SK-MEL-5 (cell line): ENCODE measurements around the gene BBX. TPM values are rescaled to one million over a fixed set of nuclear protein-coding genes. Genes with fewer than 3 reads are reported as not detected.
A peak's percentile ranks its signal among the peaks of the same experiment; 100 is the strongest.

ENCODE experiments used
- DNase-seq: peaks from one replicate; pipeline ENCODE4 v3.0.0-alpha.2; 2016; ENCODE audit warnings: low read depth, low spot score
- in situ Hi-C: cut with HindIII; loops from 2 replicates; pipeline ENCODE4 v1.10.0; 2016; ENCODE audit warnings: low sequenced_read_pairs, high pct_unique_total_duplicates, low pct_unique_long_range_greater_than_20kb
- total RNA-seq: library from RNA; depleted of rRNA; stranded (reverse); fragments of >200 nt; shearing (Covaris generic); gene quantifications from 2 replicates; pipeline ENCODE4 v1.2.3, GENCODE V29; 2014

Gene BBX
- total RNA-seq, 1 experiment from 2014 or later, result 81.9 TPM

DNA sequence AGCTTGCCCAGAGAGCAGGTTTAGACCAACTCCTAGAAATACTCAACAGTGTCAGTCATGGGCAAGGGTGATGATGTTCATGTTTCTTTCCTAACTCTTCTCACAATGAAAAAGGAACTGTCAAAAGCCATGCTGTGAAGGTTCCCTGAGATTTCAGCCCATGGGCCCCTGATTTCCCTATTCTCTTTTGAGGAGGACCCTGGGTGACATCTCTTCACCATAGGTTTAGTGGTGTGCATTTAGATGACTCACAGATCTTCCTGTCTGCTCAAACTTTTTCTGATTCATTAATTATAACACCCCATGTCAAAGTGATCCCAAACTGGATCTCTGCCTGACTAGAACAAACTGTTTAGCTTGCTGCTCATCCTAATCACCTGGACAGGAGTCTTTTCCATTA, 108.0 kb downstream of the BBX start:
- no peak for DNase-seq
- in situ Hi-C loops, result no loop called here

DNA sequence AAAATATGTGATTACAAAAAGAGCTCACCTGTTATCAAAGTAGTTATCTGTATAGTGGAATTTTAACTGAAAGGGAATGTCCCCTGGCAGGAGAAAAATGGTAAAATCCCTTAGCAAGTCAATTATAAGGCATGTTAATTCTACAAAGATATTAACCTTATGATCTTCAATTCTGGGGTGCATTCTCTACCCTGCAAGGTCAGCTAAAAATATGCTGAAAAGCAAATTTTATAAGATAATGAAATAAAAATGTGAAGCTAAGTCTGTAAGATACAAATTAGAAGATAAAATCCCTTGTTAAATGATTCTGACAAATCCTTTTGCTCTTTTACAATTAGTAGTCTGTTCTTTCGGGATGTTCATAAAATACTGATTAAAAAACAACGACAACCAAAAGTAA, 109.8 kb downstream of the BBX start:
- in situ Hi-C loops, result no loop called here
- no peak for DNase-seq

DNA sequence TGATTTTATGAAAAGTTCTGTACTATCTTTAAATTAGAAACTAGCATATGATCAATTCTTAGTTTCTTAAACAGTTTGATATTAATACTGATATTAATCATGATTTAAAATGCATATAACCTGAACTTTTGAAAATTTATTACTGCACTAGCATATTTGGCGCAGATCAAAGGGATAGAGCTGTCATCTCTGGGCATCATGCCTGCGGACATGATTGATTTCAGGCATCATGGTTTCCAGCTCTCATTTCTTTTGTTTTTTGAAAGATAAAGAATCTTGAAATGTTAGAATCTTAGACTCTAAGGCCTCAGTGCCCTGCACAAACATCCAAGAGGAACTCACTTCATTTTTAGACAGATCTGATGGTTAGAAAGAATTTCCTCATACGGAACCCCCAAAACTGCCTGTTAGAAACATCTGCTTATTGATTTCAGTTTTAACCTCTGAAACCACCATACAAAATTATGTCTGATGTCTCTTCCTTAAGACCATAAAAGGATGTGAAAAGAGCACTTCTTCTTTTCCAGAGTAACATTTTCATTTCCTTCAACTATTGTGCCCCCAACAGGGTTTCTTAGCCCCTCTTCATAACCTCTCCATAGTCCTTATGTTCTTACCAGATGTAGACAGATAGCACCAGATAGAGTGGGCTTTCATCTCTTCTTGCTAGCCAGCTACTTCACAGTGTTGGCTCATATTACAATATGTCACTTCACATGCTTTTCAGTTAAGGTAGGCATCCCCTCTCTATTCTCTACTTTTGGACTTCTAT, 110.8 kb downstream of the BBX start:
- no peak for DNase-seq
- in situ Hi-C loops, result no loop called here

DNA sequence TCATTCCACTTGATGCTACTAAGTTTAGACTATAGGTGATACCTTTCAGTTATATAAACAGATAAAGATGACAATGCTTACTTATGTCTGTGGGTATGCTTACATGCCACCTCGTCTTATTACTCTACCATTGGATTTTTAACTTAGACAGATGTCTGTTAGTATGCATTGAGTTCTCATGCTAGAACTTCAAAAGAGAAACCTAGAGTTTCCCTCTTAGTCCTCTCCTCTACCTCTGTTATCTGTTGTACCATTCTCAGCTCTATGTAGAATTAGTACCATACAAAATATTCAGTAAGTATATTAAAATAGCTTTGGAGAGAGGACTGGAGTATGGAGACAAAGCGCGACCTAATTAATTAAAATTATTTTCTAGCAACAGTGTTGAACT, 111.3 kb downstream of the BBX start:
- in situ Hi-C loops, result no loop called here
- no peak for DNase-seq

DNA sequence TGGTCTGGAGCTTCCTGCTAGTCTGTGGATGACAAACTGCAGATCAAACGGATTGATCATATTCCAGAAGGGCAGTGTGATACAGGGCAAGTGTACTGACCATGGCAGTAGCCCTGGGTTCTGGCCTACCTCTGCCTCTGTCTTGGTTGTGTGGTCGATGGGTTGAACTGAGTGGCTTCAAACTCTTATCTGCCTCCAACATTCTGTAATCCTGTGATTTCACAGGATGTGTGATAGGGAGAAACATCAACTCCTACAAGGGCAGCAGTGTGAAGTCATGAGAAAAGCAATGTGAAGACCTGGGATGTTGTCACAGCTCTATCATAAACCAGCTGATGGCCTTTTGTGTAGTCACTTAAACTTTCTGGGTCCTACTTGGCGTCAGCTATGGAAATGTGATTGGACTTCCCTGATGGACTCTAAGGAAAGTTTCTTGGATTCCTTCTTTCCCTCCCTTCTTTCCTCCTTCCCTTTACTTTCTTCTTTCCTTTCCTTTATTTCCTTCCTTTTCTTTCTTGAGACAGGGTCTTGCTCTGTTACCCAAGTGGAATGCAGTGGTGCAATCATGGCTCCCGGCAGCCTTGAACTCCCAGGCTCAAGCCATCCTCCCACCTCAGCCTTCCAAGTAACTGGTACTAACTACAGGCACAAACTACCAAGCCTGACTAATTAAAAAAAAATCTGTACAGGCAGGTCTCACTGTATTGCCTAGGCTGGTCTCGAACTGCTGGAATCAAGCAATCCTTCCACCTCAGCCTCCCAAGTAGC, 114.8 kb downstream of the BBX start:
- in situ Hi-C loops, result no loop called here
- no peak for DNase-seq

DNA sequence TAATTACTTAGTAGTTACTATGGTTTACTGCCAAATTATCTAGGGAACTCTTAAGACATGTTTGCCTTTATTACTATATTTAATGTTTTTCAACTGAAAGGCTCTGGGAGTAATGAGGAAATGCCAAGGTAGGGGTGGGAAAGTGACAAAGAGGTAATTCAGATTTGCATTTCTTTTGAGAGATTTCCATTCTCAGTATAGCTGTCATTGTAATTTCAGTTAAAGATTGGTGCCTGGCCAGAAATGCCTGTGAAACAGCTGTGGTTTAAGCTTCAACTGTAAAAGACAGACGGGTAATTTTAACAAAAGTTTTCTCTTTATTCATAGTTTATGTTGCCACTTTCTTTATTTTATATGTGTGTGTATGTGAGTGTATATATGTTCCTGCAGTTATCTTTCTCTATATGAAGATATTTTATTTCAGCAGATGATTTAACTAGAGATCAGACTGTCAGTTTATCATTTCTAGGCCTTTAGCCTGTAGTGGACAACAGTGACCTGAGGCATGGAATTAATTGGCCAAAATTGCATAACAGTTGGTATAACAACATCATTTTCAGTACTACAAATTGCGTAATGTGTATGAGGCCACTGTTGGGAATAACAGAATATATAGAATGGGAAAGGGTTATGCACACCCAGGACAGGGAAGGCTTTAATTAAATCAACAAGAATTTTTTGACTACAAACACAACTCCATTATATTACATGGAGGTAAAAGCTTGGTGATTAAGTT, 119.0 kb downstream of the BBX start:
- in situ Hi-C loops, result no loop called here

DNA sequence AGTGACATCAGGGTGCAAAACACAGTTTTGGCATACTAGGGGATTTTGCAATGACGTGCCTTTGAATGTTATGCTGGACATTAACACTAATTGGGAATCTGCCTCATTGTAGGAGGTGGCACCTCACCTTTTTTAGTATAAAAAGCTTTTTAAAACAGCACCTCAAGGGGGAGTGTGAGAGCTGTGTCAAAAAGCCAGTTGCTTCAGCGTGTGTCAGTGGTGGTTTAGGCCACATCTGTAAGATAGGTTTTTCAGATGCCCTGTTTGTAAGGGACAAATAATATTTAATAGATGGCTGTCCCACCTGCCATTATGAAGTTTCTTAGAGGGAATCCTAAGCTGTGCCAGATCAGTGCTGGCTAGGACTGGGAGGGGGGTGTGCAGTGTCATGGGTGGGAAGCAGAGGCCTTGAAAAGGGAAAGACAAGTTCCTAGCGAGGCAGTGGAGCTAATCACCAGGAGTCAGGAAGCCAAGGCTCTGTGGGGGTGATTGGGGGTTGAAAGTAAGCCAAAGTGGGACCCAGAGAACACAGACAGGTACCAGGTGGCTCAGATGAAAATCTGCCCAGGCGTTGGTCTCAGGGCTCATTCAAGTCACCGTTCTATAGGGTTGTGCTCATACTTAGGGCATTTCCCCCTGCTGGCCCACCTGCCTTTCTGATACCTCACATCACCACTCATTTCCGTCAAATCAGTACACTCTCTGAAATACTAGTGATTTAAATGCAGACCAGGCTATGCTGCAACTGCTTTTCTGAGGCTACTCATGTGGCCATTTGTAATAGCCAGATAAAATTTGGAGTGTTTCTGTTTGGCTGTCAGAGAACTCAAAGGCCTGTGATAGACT, 120.5 kb downstream of the BBX start:
- DNase-seq, result peak; percentile 43
- in situ Hi-C loops, result no loop called here

More for the DNA sequence above, 119.0 kb downstream of the BBX start:
- no peak for DNase-seq

DNA sequence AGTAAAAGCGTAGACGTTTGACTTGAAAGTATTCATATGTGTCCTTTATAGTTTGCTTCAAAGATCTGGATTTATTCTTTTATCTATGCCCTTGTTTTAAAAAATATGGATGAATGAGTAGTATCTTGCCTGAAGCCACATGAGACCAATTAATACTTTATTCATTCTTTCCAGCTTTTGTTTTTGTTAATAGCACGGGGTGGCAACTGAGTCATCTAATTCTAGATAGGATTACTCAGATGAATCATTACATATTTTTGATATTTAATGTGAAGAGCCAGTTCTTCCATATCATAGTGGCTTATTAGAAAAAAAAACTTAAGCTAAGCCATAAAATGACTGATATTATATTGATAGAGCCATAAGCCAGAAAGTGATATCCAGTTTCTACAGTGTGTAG, 121.9 kb downstream of the BBX start:
- DNase-seq, result no peak
- in situ Hi-C loops, result no loop called here

DNA sequence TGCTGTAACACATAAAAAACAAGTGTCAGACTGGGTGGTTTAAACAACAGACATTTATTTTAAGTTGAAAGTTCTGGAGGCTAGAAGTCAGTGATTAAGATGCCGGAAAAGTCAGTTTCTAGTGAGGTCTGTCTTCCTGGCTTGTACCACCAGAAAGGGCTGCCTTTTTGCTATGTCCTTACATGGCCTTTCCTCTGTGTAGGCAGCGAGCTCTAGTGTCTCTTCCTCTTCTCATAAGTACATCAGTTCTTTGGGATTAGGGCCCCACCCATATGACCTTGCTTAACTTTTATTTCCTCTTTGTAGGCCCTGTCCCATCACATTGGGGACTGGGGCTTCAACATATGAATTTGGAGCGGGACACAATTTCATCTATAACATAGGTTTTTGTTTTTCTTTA, 128.0 kb downstream of the BBX start:
- in situ Hi-C loops, result no loop called here
- DNase-seq, result no peak

DNA sequence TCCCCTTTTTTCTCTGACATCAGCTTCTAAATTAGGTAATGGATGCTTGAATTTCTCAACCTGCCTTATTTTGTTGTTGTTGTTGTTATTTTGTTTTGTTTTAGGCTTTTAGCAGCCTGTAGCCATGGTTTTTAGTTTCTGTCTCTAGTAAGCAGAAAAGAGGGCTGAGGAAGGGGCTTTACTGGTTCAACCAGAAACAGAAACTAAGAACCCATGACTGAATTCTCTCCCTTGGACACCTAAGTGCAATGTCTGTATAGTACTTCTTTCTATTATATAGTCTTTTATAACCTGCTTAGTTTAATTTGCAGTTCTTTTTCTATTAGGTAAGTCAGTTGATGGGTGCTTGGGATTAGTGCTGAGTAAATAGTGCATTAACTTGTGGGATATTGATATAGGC, 129.0 kb downstream of the BBX start:
- in situ Hi-C loops, result no loop called here
- DNase-seq, result no peak

DNA sequence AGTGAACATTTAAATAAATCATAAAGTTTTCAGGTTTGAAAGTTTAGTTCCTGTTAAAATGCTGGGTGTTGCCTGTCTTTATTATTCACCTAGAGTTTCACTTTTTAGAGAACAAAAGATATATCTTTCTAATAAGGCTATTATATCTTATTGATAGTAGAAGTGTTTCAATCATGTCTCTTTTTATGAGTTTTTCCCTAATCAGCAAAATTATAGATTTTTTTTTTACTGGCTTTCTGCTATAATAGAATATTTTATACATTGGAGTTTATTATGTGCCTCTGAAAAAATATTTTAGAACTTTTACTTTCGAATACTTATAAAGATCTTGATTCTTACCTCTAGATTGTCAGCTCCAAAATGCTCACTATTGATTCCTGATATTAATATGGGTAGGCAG, 131.5 kb downstream of the BBX start:
- in situ Hi-C loops, result no loop called here
- no peak for DNase-seq

DNA sequence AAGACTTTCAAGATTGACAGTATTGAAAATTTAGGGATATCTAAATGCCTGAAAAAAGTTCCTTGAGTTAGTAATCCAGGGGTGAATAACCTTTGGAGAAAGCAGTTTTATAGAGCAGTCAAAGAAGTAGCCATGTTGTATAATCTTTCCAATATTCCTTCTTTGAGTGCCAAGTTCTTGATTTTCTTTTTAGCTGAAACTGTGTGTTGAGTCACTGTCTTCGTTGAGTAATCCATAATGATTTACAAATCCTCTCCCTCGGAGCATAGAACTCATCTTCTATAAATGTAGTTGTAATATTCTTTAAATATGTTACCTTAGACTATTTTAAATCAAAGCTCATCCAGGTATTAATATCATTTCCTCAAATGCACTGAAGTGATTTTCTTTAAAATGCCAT, 135.2 kb downstream of the BBX start:
- in situ Hi-C loops, result no loop called here
- DNase-seq, result no peak

DNA sequence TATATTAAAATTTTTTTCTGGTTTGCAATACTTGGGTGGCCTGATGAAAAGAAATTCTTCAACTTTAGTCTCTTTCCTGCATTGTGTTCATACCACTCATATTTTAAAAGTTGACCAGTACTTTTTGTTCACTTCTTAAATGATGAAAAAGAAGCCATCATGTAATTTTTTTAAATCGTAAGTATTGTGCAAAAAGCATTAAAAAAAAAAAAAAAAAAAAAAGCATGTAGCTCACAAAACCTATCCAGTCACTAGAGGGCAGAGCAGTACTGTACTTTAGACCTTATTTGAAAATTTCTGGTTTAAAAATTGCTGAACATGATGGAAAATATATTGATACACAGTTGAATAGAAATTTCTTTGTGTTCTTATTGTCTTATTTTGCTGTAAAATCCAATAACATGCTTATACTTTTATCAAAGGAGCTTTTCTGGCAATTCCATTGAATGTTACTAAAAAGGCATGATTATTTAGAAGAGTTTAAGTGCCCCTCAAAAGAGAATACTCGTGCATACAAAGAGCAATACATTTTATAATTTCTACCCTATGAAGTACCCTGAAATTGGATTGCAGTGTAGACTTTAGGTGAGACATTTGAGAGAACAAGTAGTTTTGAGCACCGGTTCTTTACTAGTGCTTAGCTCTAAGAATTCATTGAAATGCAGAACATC, 137.7 kb downstream of the BBX start:
- in situ Hi-C loops, result no loop called here
- peak; percentile 62 for DNase-seq

DNA sequence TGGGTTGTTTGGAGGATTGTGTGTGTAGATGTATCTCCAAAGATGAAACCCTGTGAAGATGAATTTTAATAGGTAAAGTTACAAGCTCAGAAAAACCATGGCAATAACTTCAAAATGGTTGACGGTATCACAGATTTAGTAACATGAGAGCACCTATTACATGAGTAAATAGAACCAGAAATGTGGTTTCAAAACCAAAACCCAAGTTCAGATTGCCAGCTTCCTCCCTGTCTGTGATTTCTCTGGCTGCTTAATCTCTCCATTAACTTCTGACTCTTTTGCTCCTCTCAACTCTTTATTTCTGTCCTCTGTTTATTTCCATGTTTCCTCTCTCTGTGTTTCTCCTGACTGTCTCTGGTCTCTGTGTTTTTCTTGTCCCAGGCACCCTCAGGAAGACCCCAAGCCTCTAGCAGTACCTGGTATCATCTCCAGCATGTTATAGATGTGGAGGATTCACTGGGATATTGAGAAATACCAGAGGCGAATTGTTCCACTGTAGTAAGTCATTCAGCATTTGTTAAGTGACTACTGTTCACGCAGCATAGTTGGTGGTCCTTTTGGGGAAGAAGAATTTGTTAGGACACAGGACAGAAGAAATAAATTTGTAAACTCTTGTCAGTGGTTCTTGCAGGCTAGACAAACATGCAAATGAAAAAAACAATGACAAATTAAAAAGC, 138.8 kb downstream of the BBX start:
- no peak for DNase-seq
- in situ Hi-C loops, result no loop called here

DNA sequence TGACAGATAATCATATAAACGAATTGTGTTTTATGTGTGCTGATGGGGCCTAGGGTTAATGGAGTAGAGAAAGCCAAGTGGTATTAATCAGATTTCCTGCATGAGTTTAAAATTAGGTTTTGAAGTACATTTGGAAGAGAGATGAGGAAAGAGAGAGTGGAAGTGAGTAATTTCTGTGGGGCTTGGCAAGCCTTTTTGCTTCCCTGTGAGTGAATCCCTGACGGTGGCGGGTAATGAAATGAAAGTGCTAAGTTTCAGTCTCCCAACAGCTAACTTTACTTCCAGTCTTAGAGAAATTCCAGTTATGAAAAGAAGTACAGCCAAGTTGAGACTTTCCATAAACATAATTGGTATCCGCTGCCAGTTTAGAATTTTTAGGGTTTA, 139.4 kb downstream of the BBX start:
- no peak for DNase-seq
- in situ Hi-C loops, result no loop called here

DNA sequence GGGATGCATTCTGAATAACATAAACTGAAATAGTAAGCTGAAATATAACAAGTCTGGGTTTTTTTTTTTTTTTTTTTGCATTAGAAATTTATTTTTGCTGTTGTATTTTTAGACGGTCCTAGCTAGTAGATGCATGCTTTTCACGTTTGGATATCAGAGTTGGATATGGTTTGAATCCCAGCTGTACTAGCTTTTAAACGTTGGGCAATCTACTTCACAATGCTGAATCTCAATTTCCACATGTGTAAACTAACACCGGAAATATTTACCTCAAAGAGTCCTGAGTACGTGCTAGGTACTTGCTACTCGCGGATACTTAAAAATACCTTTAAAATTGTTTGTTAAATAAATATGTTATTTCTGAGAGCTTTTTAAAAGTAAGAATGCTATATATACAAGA, 139.8 kb downstream of the BBX start:
- in situ Hi-C loops, result no loop called here
- DNase-seq, result no peak

DNA sequence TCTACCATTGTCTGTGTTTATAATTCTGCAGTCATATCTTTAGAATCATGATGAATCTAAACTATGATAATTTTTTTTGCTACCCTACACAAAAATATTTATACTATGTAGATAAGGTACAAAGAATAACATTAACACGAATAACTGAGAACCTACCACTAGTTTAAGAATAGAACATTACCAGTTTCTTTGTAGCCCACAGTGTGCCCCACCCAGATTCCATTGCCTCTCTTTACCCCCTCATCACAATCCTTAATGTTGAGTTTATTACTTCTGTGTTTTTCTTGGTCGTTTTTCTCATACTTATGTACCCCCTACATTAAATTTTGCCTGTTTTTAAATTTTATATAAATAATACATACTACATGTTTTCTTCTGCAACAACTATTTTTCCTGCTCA, 140.5 kb downstream of the BBX start:
- in situ Hi-C loops, result no loop called here
- no peak for DNase-seq
